Measurements from ENCODE around the gene RNFT2.

RNFT2 gene

GRCh38 chr12:116901612-116902011, 163.5 kb downstream of the RNFT2 start:
- Histone ChIP-seq H3K27ac (no peak overlapping the region), H3K4me3 (no peak overlapping the region)
- no peak for DNase-seq (ENCODE audit: low spot score)
- TF ChIP-seq CTCF (IDR thresholded peaks at IDR 0.05) = no peak
